ENCODE data around the gene LDLRAD1. TPM values are rescaled to one million over a fixed set of nuclear protein-coding genes. Genes with fewer than 3 reads are reported as not detected.

Gene LDLRAD1
- total and polyA plus RNA-seq, 2 of the 13 experiments (the other 11 are each of a cell fraction or from before 2014, with no cell fraction given), result 2.5 to 14.0 TPM

DNA sequence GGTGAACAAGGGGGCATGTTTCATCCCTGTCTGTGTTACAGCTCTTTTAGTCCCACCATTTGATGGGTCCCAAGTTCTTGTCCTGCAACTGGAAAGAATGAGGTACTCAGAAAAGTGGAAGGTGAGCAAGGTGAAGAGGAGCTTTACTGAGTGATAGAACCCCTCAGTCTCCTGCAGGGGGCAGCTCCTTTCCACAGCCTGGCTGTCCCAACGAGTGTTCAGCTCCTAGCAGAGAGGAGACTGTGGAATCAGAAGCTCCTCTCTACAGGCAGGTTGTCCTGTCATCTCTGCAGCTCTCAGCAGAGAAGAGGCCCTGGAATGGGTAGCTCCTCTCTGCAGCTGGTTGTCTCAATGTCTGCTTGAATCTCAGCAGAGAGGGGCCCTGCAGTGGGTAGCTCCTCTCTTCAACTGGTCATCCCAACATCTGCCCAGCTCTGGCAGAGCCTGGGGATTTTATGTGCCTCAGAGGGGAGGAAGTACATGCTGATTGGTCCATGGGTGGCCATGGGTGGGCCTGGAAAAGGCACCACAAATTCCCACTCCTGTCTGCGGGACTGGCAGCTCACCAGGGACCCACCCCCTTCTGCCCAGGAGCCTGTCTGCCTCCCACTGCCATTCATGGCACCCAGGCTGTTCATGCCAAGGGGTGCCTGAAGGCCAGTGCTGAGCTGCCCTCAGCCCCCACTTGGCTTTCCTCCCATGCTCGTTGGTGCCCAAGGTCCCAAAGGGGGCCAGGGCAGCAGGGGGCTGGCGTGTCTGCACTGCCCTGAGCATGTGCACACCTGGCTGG, 25.7 kb downstream of the LDLRAD1 start (continued):
- TF ChIP-seq PCBP2 (optimal IDR thresholded peaks at IDR 0.05; ENCODE audit: low read depth, low read length, poor library complexity, severe bottlenecking), result no peak
- TF ChIP-seq ZNF510 (CRISPR knock-in tag; IDR thresholded peaks at IDR 0.05; ENCODE audit: low read depth), result no peak
- no peak for TF ChIP-seq ZNF850 (CRISPR knock-in tag; conservative IDR thresholded peaks at IDR 0.05)
- TF ChIP-seq ELF1 (CRISPR knock-in tag; IDR thresholded peaks at IDR 0.05), result no peak
- no peak for TF ChIP-seq HHEX (CRISPR knock-in tag; IDR thresholded peaks at IDR 0.05)
- TF ChIP-seq KAT8 (CRISPR knock-in tag; IDR thresholded peaks at IDR 0.05), result peak; percentile 50
- TF ChIP-seq, protein P1, sequence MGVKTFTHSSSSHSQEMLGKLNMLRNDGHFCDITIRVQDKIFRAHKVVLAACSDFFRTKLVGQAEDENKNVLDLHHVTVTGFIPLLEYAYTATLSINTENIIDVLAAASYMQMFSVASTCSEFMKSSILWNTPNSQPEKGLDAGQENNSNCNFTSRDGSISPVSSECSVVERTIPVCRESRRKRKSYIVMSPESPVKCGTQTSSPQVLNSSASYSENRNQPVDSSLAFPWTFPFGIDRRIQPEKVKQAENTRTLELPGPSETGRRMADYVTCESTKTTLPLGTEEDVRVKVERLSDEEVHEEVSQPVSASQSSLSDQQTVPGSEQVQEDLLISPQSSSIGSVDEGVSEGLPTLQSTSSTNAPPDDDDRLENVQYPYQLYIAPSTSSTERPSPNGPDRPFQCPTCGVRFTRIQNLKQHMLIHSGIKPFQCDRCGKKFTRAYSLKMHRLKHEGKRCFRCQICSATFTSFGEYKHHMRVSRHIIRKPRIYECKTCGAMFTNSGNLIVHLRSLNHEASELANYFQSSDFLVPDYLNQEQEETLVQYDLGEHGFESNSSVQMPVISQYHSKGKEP (CRISPR knock-in tag; IDR thresholded peaks at IDR 0.05), result no peak
- TF ChIP-seq, protein P2, sequence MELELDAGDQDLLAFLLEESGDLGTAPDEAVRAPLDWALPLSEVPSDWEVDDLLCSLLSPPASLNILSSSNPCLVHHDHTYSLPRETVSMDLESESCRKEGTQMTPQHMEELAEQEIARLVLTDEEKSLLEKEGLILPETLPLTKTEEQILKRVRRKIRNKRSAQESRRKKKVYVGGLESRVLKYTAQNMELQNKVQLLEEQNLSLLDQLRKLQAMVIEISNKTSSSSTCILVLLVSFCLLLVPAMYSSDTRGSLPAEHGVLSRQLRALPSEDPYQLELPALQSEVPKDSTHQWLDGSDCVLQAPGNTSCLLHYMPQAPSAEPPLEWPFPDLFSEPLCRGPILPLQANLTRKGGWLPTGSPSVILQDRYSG (CRISPR knock-in tag; IDR thresholded peaks at IDR 0.05), result no peak
- no peak for TF ChIP-seq NFE2 (CRISPR knock-in tag; IDR thresholded peaks at IDR 0.05)
- TF ChIP-seq STAG1 (CRISPR knock-in tag; IDR thresholded peaks at IDR 0.05), result peak; percentile 91
- TF ChIP-seq ETV5 (CRISPR knock-in tag; IDR thresholded peaks at IDR 0.05; ENCODE audit: borderline replicate concordance), result 0 out of 2 replicates have a peak, but pooled peaks have one; percentile 14
- TF ChIP-seq, protein P3, sequence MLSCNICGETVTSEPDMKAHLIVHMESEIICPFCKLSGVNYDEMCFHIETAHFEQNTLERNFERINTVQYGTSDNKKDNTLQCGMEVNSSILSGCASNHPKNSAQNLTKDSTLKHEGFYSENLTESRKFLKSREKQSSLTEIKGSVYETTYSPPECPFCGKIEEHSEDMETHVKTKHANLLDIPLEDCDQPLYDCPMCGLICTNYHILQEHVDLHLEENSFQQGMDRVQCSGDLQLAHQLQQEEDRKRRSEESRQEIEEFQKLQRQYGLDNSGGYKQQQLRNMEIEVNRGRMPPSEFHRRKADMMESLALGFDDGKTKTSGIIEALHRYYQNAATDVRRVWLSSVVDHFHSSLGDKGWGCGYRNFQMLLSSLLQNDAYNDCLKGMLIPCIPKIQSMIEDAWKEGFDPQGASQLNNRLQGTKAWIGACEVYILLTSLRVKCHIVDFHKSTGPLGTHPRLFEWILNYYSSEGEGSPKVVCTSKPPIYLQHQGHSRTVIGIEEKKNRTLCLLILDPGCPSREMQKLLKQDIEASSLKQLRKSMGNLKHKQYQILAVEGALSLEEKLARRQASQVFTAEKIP (CRISPR knock-in tag; IDR thresholded peaks at IDR 0.05; ENCODE audit: borderline replicate concordance), result no peak
- TF ChIP-seq, protein P4, sequence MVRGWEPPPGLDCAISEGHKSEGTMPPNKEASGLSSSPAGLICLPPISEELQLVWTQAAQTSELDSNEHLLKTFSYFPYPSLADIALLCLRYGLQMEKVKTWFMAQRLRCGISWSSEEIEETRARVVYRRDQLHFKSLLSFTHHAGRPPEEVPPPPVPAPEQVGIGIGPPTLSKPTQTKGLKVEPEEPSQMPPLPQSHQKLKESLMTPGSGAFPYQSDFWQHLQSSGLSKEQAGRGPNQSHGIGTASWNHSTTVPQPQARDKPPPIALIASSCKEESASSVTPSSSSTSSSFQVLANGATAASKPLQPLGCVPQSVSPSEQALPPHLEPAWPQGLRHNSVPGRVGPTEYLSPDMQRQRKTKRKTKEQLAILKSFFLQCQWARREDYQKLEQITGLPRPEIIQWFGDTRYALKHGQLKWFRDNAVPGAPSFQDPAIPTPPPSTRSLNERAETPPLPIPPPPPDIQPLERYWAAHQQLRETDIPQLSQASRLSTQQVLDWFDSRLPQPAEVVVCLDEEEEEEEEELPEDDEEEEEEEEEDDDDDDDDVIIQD (CRISPR knock-in tag; IDR thresholded peaks at IDR 0.05; ENCODE audit: low read depth), result no peak
- no peak for TF ChIP-seq ZNF431 (CRISPR knock-in tag; IDR thresholded peaks at IDR 0.05; ENCODE audit: borderline replicate concordance, low read depth)
- TF ChIP-seq, protein P5, sequence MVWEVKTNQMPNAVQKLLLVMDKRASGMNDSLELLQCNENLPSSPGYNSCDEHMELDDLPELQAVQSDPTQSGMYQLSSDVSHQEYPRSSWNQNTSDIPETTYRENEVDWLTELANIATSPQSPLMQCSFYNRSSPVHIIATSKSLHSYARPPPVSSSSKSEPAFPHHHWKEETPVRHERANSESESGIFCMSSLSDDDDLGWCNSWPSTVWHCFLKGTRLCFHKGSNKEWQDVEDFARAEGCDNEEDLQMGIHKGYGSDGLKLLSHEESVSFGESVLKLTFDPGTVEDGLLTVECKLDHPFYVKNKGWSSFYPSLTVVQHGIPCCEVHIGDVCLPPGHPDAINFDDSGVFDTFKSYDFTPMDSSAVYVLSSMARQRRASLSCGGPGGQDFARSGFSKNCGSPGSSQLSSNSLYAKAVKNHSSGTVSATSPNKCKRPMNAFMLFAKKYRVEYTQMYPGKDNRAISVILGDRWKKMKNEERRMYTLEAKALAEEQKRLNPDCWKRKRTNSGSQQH (CRISPR knock-in tag; IDR thresholded peaks at IDR 0.05; ENCODE audit: low read depth), result no peak
- TF ChIP-seq SP1 (IDR thresholded peaks at IDR 0.05), result no peak
- TF ChIP-seq SP1 (CRISPR knock-in tag; IDR thresholded peaks at IDR 0.05), result no peak
- TF ChIP-seq, protein P6, sequence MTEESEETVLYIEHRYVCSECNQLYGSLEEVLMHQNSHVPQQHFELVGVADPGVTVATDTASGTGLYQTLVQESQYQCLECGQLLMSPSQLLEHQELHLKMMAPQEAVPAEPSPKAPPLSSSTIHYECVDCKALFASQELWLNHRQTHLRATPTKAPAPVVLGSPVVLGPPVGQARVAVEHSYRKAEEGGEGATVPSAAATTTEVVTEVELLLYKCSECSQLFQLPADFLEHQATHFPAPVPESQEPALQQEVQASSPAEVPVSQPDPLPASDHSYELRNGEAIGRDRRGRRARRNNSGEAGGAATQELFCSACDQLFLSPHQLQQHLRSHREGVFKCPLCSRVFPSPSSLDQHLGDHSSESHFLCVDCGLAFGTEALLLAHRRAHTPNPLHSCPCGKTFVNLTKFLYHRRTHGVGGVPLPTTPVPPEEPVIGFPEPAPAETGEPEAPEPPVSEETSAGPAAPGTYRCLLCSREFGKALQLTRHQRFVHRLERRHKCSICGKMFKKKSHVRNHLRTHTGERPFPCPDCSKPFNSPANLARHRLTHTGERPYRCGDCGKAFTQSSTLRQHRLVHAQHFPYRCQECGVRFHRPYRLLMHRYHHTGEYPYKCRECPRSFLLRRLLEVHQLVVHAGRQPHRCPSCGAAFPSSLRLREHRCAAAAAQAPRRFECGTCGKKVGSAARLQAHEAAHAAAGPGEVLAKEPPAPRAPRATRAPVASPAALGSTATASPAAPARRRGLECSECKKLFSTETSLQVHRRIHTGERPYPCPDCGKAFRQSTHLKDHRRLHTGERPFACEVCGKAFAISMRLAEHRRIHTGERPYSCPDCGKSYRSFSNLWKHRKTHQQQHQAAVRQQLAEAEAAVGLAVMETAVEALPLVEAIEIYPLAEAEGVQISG (CRISPR knock-in tag; IDR thresholded peaks at IDR 0.05), result peak; percentile 20; the same call in 1 of the 2 replicates

Measured in HepG2 (cell line).